K562 treated with DMSO at 1 percent for 12 hours (cell line): ENCODE measurements around the gene NDFIP1. TPM values are rescaled to one million over a fixed set of nuclear protein-coding genes. Genes with fewer than 3 reads are reported as not detected.

Experiments
- total RNA-seq: library from RNA; unstranded; fragments of 300-600 nt; gene quantifications from 2 replicates; pipeline ENCODE4 v1.2.3, GENCODE V29; 2022; ENCODE audit not compliant: insufficient read depth

Gene NDFIP1, protein sequence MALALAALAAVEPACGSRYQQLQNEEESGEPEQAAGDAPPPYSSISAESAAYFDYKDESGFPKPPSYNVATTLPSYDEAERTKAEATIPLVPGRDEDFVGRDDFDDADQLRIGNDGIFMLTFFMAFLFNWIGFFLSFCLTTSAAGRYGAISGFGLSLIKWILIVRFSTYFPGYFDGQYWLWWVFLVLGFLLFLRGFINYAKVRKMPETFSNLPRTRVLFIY
- 19.1 and 37.7 TPM in 2 replicates for total RNA-seq

GRCh38 chr5:142108432-142109330 lies at the start of gene NDFIP1:
NDFIP1 (plus strand) TSS chr5:142108779; CDS start chr5:142108975, 196 bp downstream.

Other genes starting within 250 kb of the NDFIP1 start
- gene PCDH1, start 230.4 kb upstream of the NDFIP1 start, total RNA-seq, result 0.40 and 1.5 TPM in 2 replicates
- gene DELE1, start 184.9 kb upstream of the NDFIP1 start, total RNA-seq, result 36.8 and 59.8 TPM in 2 replicates
- 0.18 and 1.2 TPM in 2 replicates for gene PCDH12, start 150.6 kb upstream of the NDFIP1 start, total RNA-seq
- gene RNF14, start 139.7 kb upstream of the NDFIP1 start, total RNA-seq, result 36.4 and 40.7 TPM in 2 replicates
- gene GNPDA1, start 95.8 kb upstream of the NDFIP1 start, total RNA-seq, result 26.5 and 45.2 TPM in 2 replicates
- gene SPRY4, start 216.2 kb downstream of the NDFIP1 start, total RNA-seq, result 4.7 and 20.3 TPM in 2 replicates